Thyroid gland (tissue), 4 donors: Measurements from ENCODE around the gene GAB1.

Source experiments
- POLR2A ChIP-seq, 2 donors: fragments of 450-650 bp; IDR thresholded peaks; one replicate each; pipeline ENCODE4 v1.6.1; 2017; ENCODE audit warnings: antibody characterized with exemption in 2 of 2, mild to moderate bottlenecking in 2 of 2, moderate library complexity in 1 of 2
- TF ChIP-seq, protein P1 (sequence below), 6 experiments: fragments of 200-600 bp in 3 of 6; fragments of 450-650 bp in 3 of 6; sonication (generic) in 3 of 6; IDR thresholded peaks; one replicate each; pipeline ENCODE4 v1.5.1; 2016 to 2019; ENCODE audit warnings: antibody characterized with exemption in 6 of 6, mild to moderate bottlenecking in 2 of 6, inconsistent platforms in 1 of 6, moderate library complexity in 1 of 6

DNA sequence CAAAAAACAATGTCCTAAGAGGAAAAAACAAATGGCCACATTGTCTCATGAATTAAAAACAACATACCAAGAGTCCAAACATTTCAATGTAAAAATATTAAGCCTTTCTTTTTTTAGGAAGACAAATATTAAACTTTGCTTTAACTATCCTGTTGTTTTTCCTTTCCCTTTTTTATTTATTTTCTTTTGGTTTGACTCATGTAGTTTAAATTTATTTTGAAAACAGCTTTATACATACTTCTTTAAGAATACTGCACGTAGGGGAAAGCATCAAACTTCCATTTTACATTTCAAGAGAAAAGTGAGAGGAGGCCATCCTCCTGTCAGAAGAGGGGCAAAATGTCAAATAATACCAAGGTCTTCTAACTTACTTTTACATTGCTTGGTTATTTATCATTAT, 8.7 kb downstream of the GAB1 start:
- no peak for TF ChIP-seq POLR2A (IDR thresholded peaks at IDR 0.05)
- TF ChIP-seq, protein P1, sequence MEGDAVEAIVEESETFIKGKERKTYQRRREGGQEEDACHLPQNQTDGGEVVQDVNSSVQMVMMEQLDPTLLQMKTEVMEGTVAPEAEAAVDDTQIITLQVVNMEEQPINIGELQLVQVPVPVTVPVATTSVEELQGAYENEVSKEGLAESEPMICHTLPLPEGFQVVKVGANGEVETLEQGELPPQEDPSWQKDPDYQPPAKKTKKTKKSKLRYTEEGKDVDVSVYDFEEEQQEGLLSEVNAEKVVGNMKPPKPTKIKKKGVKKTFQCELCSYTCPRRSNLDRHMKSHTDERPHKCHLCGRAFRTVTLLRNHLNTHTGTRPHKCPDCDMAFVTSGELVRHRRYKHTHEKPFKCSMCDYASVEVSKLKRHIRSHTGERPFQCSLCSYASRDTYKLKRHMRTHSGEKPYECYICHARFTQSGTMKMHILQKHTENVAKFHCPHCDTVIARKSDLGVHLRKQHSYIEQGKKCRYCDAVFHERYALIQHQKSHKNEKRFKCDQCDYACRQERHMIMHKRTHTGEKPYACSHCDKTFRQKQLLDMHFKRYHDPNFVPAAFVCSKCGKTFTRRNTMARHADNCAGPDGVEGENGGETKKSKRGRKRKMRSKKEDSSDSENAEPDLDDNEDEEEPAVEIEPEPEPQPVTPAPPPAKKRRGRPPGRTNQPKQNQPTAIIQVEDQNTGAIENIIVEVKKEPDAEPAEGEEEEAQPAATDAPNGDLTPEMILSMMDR (IDR thresholded peaks at IDR 0.05), result no peak
